NCI-H1436 treated with DMSO at 0.1 percent for 48 hours (cell line): Measurements from ENCODE around the gene USP36.
"Not testable (repeated sequence)": the region's sequence is repeated elsewhere in the genome, so short reads cannot be mapped to it uniquely, and the experiment has no call there.

Experiments used
- DNase-seq: peaks from one replicate; lab custom pipeline; 2025; lab: John Stamatoyannopoulos, UW

USP36 gene

GRCh38 chr17:78790552-78790951, 50.1 kb downstream of the USP36 start:
- no peak for DNase-seq

- DNase-seq, result no peak
These were observed 50.9 kb downstream of the USP36 start for GRCh38 chr17:78789663-78790181.

- DNase-seq, result no peak
These were observed 51.4 kb downstream of the USP36 start for GRCh38 chr17:78789149-78789662.

- no peak for DNase-seq
These were observed 52.2 kb downstream of the USP36 start for GRCh38 chr17:78788451-78788850.

GRCh38 chr17:78787444-78787843, 53.2 kb downstream of the USP36 start:
- no peak for DNase-seq

- DNase-seq, result no peak
These were observed 55.0 kb downstream of the USP36 start for GRCh38 chr17:78785663-78786057.

- DNase-seq, result no peak
These were observed 55.5 kb downstream of the USP36 start for GRCh38 chr17:78785011-78785662.

GRCh38 chr17:78784352-78784751, 56.3 kb downstream of the USP36 start:
- no peak for DNase-seq

- no peak for DNase-seq
These were observed 56.8 kb downstream of the USP36 start for GRCh38 chr17:78783711-78784324.

GRCh38 chr17:78781893-78782304, 58.7 kb downstream of the USP36 start, which contains the start of gene CYTH1:
CYTH1 (minus strand) TSS chr17:78782273; CDS start chr17:78782223, 50 bp downstream.
- DNase-seq, result no peak

- DNase-seq, result no peak
These were observed 59.3 kb downstream of the USP36 start for GRCh38 chr17:78781104-78781892.

- no peak for DNase-seq
These were observed 60.3 kb downstream of the USP36 start for GRCh38 chr17:78780335-78780734.

GRCh38 chr17:78779850-78780249, 60.8 kb downstream of the USP36 start:
- no peak for DNase-seq

GRCh38 chr17:78779286-78779651, 61.3 kb downstream of the USP36 start:
- DNase-seq, result not testable (repeated sequence)

GRCh38 chr17:78777881-78778280, 62.7 kb downstream of the USP36 start:
- DNase-seq, result no peak

GRCh38 chr17:78774956-78775571, 65.5 kb downstream of the USP36 start:
- no peak for DNase-seq

- no peak for DNase-seq
These were observed 66.2 kb downstream of the USP36 start for GRCh38 chr17:78774453-78774852.

- no peak for DNase-seq
These were observed 68.7 kb downstream of the USP36 start for GRCh38 chr17:78771758-78772382.

GRCh38 chr17:78769196-78769773, 71.3 kb downstream of the USP36 start:
- no peak for DNase-seq

- no peak for DNase-seq
These were observed 72.8 kb downstream of the USP36 start for GRCh38 chr17:78767806-78768205.

GRCh38 chr17:78766743-78767294, 73.8 kb downstream of the USP36 start:
- DNase-seq, result no peak
